Uterine smooth muscle cell (primary cell): ENCODE measurements around the gene SLC3A2. TPM values are rescaled to one million over a fixed set of nuclear protein-coding genes. Genes with fewer than 3 reads are reported as not detected.

Experiments used
- total RNA-seq: library from RNA; depleted of rRNA; stranded (reverse); fragments of >200 nt; gene quantifications from 2 replicates; pipeline ENCODE4 v1.2.3, GENCODE V29; 2014

Gene SLC3A2
- 348 and 637 TPM in 2 replicates for total RNA-seq

GRCh38 chr11:62880803-62881578 is at the start of gene SLC3A2:
TSS of gene SLC3A2 (plus strand) at chr11:62880896. CDS start at chr11:62881024, 128 bp downstream.

GRCh38 chr11:62831520-62832335 is 49.0 kb upstream of the SLC3A2 start, which contains the start of gene STX5:
TSS of gene STX5 (minus strand) at chr11:62832051. CDS start at chr11:62831243, 808 bp downstream.

GRCh38 chr11:62832336-62833234 is 48.1 kb upstream of the SLC3A2 start, which contains the start of gene TEX54:
TSS of gene TEX54 (minus strand) at chr11:62832841.

GRCh38 chr11:62839050-62839945 is 41.4 kb upstream of the SLC3A2 start, which contains the start of gene WDR74:
TSS of gene WDR74 (minus strand) at chr11:62839590. CDS start at chr11:62839570, 20 bp downstream.

GRCh38 chr11:62921201-62921572 is 40.5 kb downstream of the SLC3A2 start, which contains the start of gene CHRM1:
TSS of gene CHRM1 (minus strand) at chr11:62921363. CDS start at chr11:62911100, 10,263 bp downstream.

Other genes starting within 250 kb of the SLC3A2 start
- gene GANAB, start 234.3 kb upstream of the SLC3A2 start, total RNA-seq = 315 and 475 TPM in 2 replicates
- 22.9 and 24.5 TPM in 2 replicates for gene INTS5, start 227.6 kb upstream of the SLC3A2 start, total RNA-seq
- gene C11orf98, start 215.7 kb upstream of the SLC3A2 start, total RNA-seq = 24.6 and 35.6 TPM in 2 replicates
- 4.2 and 9.4 TPM in 2 replicates for gene CSKMT, start 215.6 kb upstream of the SLC3A2 start, total RNA-seq
- 12.0 and 12.6 TPM in 2 replicates for gene UQCC3, start 209.2 kb upstream of the SLC3A2 start, total RNA-seq
- gene LBHD1, start 208.6 kb upstream of the SLC3A2 start, total RNA-seq = 2.7 and 3.3 TPM in 2 replicates
- 99.4 and 126 TPM in 2 replicates for gene UBXN1, start 201.8 kb upstream of the SLC3A2 start, total RNA-seq
- 12.2 and 23.5 TPM in 2 replicates for gene LRRN4CL, start 191.4 kb upstream of the SLC3A2 start, total RNA-seq
- 37.4 and 39.5 TPM in 2 replicates for gene BSCL2, start 173.5 kb upstream of the SLC3A2 start, total RNA-seq
- not detected in 2 replicates for gene GNG3, start 173.2 kb upstream of the SLC3A2 start, total RNA-seq
- 9.6 and 16.4 TPM in 2 replicates for gene HNRNPUL2, start 153.4 kb upstream of the SLC3A2 start, total RNA-seq
- gene TTC9C, start 152.4 kb upstream of the SLC3A2 start, total RNA-seq = 30.0 and 35.2 TPM in 2 replicates
- gene ZBTB3, start 126.7 kb upstream of the SLC3A2 start, total RNA-seq = 14.5 and 15.6 TPM in 2 replicates
- gene POLR2G, start 119.3 kb upstream of the SLC3A2 start, total RNA-seq = 66.9 and 68.8 TPM in 2 replicates
- gene TAF6L, start 109.5 kb upstream of the SLC3A2 start, total RNA-seq = 29.2 and 30.7 TPM in 2 replicates
- 19.0 and 25.5 TPM in 2 replicates for gene TMEM179B, start 93.5 kb upstream of the SLC3A2 start, total RNA-seq
- 21.8 and 24.1 TPM in 2 replicates for gene TMEM223, start 88.9 kb upstream of the SLC3A2 start, total RNA-seq
- 26.4 and 28.4 TPM in 2 replicates for gene NXF1, start 75.5 kb upstream of the SLC3A2 start, total RNA-seq
- gene STX5, start 48.8 kb upstream of the SLC3A2 start, total RNA-seq = 42.4 and 52.6 TPM in 2 replicates
- gene TEX54, start 48.1 kb upstream of the SLC3A2 start, total RNA-seq = not detected in 2 replicates
- gene WDR74, start 41.3 kb upstream of the SLC3A2 start, total RNA-seq = 48.4 and 68.5 TPM in 2 replicates
- not detected in 2 replicates for gene CHRM1, start 40.5 kb downstream of the SLC3A2 start, total RNA-seq
- not detected in 2 replicates for gene SLC22A6, start 104.1 kb downstream of the SLC3A2 start, total RNA-seq
- gene SLC22A8, start 134.9 kb downstream of the SLC3A2 start, total RNA-seq = under 0.01 TPM in 1 of 2 replicates, not detected in the other